ENCODE results near the gene USP47. TPM values are rescaled to one million over a fixed set of nuclear protein-coding genes. Genes with fewer than 3 reads are reported as not detected.

The USP47 gene
- polyA plus RNA-seq, 2 of the 4 experiments (the other 2 are of a cell fraction), result 31.0 to 32.8 TPM

DNA sequence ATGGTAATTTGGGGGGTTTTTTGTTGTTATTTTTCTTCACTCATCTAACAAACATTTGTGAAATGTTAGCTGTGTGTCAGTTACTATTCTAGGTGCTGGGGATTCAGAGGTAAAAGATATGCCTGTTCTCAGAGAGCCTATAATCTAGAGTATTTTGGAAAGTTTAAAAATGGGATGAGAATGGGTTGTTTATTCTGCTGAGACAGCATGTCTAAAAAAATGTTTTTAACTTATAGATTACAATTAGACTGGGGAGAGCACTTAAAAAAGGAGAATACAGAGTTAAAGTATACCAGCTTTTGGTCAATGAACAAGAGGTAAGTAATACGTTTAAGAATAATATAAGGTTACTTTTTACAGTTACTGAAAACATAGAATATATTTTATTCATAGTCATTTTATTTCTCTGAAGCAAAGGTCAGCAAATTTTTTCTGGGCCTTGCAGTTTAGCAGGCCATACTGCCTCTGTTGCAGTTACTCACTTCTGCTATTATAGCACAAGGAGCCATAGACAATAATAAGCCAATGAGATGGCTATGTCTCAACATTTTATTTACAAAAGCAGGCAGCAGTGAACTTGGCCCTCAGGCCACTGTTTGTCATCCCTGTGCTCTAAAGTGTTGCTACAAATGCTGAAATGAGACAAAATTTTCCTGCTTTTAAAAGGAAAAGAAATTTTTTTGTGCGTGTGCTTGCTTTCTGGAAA is 106.6 kb downstream of the USP47 start:
- 71% methylated on average over 2 of the region's 2 CpGs for WGBS (ENCODE audit: missing lambda C conversion rate)
- Histone ChIP-seq H3K4me3 (no peak overlapping the region), H3K27ac (no peak overlapping the region), H3K9me3 (no peaks in the 10 kb centered on the region), H3K4me2 (peak overlapping the region; percentile 15), H3K4me1 (peaks cover 40% of the 10 kb centered on the region)
- no peak for FAIRE-seq
- ChIA-PET CTCF (interaction anchor here (1.1 to 5.5 kb wide), 5 partner anchors 14 to 96 kb away, joined by 4 to 22 read pairs (median 5); no protein-coding TSS in a partner anchor), POLR2A (no interaction called here)
- peak in 1 of 2 experiments; percentile 46; a peak in 2 of 6 replicates for ATAC-seq
- TF ChIP-seq, protein P1, sequence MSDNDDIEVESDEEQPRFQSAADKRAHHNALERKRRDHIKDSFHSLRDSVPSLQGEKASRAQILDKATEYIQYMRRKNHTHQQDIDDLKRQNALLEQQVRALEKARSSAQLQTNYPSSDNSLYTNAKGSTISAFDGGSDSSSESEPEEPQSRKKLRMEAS (IDR thresholded peaks at IDR 0.05), result no peak
- peak; percentile 45 for TF ChIP-seq MAFK (IDR thresholded peaks at IDR 0.05; ENCODE audit: partially characterized antibody)
- DNase-seq (ENCODE audit: low read depth in 1 of 2, low spot score in 1 of 2), result peak in 1 of 2 experiments; percentile 18

DNA sequence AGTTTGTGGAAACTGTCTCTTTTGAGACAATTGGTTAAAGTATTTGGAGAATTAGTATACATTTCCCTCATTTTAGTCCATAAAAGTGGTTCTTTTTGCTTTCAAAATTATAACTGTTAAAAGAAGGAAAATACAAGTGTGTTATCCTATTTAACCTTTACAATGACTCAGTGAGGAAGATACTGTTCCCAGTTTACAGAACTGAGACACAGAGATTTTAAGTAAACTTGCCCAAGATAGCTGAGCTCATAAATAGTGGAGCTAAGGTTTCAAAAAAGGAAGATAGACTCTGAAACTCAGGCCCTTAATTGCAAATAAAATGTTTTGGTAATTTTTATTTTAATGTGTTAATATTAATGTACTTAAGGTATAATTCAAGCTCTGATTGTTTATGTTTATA is 107.7 kb downstream of the USP47 start:
- TF ChIP-seq FOSL2 (IDR thresholded peaks at IDR 0.05) (no peak), FOSL2 (CRISPR knock-in tag; IDR thresholded peaks at IDR 0.05) (no peak), SREBF2 (IDR thresholded peaks at IDR 0.05) (no peak), POLR2AphosphoS2 (conservative IDR thresholded peaks at IDR 0.05; ENCODE audit: low read length) (no peak), CHD2 (IDR thresholded peaks at IDR 0.05; ENCODE audit: low read length, partially characterized antibody) (no peak), FOXS1 (CRISPR knock-in tag; IDR thresholded peaks at IDR 0.05) (no peak), NR3C1 (IDR thresholded peaks at IDR 0.05) (no peak), ZC3H11A (IDR thresholded peaks at IDR 0.05) (no peak), MAFK (IDR thresholded peaks at IDR 0.05; ENCODE audit: partially characterized antibody) (no peak), NFE2L2 (conservative IDR thresholded peaks at IDR 0.05; ENCODE audit: low read length) (no peak)
- no peak for FAIRE-seq
- POLR2A ChIA-PET, result no interaction called here
- no peak overlapping the region for H3K4me3 ChIP-seq
- CTCF ChIA-PET, result no interaction called here
- no peak for DNase-seq (ENCODE audit: low read depth in 1 of 2, low spot score in 1 of 2)
- H3K9me3 ChIP-seq, result no peaks in the 10 kb centered on the region
- no peak overlapping the region for H3K4me2 ChIP-seq
- no peak for ATAC-seq
- H3K4me1 ChIP-seq, result peaks cover 38% of the 10 kb centered on the region
- H3K27ac ChIP-seq, result no peak overlapping the region

DNA sequence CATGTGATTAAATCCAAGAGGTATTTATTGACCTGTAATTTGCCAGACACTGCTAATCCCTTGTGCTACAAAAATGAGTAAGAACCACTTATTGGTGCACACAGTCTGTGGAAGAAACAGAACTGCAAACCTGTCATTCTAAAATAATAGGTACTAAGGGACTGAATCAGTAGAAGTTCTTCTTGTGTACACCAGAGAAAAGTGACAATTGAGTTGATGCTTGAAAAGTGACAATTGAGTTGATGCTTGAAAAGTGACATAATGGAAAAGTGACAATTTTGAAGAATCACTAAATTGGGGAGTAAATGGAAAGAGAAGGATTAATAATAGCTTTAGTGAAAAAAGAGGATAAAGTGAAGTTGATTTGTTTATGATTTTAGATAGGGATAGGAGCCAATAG is 110.3 kb downstream of the USP47 start:
- no peak for ATAC-seq
- CTCF ChIA-PET, result interaction anchor here (1.0 kb wide), 1 partner anchor 15 kb away, joined by 5 read pairs; no protein-coding TSS in a partner anchor
- POLR2A ChIA-PET, result no interaction called here

More for the DNA sequence above, 110.3 kb downstream of the USP47 start:
- no peak overlapping the region for H3K27ac ChIP-seq
- H3K4me2 ChIP-seq, result no peak overlapping the region
- FAIRE-seq (no peak), DNase-seq (ENCODE audit: low read depth in 1 of 2, low spot score in 1 of 2) (no peak)
- no peak for TF ChIP-seq ZNF302 (CRISPR knock-in tag; IDR thresholded peaks at IDR 0.05)
- TF ChIP-seq, protein P2, sequence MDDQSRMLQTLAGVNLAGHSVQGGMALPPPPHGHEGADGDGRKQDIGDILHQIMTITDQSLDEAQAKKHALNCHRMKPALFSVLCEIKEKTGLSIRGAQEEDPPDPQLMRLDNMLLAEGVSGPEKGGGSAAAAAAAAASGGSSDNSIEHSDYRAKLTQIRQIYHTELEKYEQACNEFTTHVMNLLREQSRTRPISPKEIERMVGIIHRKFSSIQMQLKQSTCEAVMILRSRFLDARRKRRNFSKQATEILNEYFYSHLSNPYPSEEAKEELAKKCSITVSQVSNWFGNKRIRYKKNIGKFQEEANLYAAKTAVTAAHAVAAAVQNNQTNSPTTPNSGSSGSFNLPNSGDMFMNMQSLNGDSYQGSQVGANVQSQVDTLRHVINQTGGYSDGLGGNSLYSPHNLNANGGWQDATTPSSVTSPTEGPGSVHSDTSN (IDR thresholded peaks at IDR 0.05), result no peak
- TF ChIP-seq FOSB (CRISPR knock-in tag; IDR thresholded peaks at IDR 0.05), result no peak
- no peak for TF ChIP-seq POLR2AphosphoS2 (conservative IDR thresholded peaks at IDR 0.05; ENCODE audit: low read length)
- TF ChIP-seq, protein P3, sequence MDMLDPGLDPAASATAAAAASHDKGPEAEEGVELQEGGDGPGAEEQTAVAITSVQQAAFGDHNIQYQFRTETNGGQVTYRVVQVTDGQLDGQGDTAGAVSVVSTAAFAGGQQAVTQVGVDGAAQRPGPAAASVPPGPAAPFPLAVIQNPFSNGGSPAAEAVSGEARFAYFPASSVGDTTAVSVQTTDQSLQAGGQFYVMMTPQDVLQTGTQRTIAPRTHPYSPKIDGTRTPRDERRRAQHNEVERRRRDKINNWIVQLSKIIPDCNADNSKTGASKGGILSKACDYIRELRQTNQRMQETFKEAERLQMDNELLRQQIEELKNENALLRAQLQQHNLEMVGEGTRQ (IDR thresholded peaks at IDR 0.05), result no peak
- no peak for TF ChIP-seq PHF8 (IDR thresholded peaks at IDR 0.05; ENCODE audit: borderline replicate concordance, low read depth)
- TF ChIP-seq, protein P4, sequence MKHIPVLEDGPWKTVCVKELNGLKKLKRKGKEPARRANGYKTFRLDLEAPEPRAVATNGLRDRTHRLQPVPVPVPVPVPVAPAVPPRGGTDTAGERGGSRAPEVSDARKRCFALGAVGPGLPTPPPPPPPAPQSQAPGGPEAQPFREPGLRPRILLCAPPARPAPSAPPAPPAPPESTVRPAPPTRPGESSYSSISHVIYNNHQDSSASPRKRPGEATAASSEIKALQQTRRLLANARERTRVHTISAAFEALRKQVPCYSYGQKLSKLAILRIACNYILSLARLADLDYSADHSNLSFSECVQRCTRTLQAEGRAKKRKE (CRISPR knock-in tag; IDR thresholded peaks at IDR 0.05; ENCODE audit: low read depth), result no peak
- no peak for TF ChIP-seq TP53 (CRISPR knock-in tag; IDR thresholded peaks at IDR 0.05)
- TF ChIP-seq, protein P5, sequence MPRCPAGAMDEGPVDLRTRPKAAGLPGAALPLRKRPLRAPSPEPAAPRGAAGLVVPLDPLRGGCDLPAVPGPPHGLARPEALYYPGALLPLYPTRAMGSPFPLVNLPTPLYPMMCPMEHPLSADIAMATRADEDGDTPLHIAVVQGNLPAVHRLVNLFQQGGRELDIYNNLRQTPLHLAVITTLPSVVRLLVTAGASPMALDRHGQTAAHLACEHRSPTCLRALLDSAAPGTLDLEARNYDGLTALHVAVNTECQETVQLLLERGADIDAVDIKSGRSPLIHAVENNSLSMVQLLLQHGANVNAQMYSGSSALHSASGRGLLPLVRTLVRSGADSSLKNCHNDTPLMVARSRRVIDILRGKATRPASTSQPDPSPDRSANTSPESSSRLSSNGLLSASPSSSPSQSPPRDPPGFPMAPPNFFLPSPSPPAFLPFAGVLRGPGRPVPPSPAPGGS (IDR thresholded peaks at IDR 0.05), result no peak
- no peak for TF ChIP-seq NR3C1 (IDR thresholded peaks at IDR 0.05)
- no peak for TF ChIP-seq GATA3 (IDR thresholded peaks at IDR 0.05; ENCODE audit: borderline replicate concordance)
- TF ChIP-seq JUN (IDR thresholded peaks at IDR 0.05), result no peak
- TF ChIP-seq, protein P1 (IDR thresholded peaks at IDR 0.05), result no peak
- no peak overlapping the region for H3K4me3 ChIP-seq
- peaks cover 26% of the 10 kb centered on the region for H3K4me1 ChIP-seq
- no peaks in the 10 kb centered on the region for H3K9me3 ChIP-seq
